HepG2 (cell line): ENCODE measurements around the gene POLR3E. TPM values are rescaled to one million over a fixed set of nuclear protein-coding genes. Genes with fewer than 3 reads are reported as not detected.

Source experiments
- MXD4 ChIP-seq: IDR thresholded peaks from 2 replicates; pipeline ENCODE4 v1.6.1; 2016; ENCODE audit warnings: mild to moderate bottlenecking, missing biosample characterization, missing genetic modification reagents
- NFE2 ChIP-seq: sonication (generic); formaldehyde crosslinking; IDR thresholded peaks from 2 replicates; pipeline ENCODE4 v1.4.0; 2020; ENCODE audit warnings: missing genetic modification reagents
- NR3C1 ChIP-seq: sonication (generic); formaldehyde crosslinking; IDR thresholded peaks from 2 replicates; pipeline ENCODE4 v1.4.0; 2020; ENCODE audit warnings: missing genetic modification reagents
- PAX8 ChIP-seq: sonication (generic); formaldehyde crosslinking; IDR thresholded peaks from 2 replicates; pipeline ENCODE4 v1.8.0; 2022; ENCODE audit warnings: mild to moderate bottlenecking, missing genetic modification reagents, borderline replicate concordance
- SRSF1 ChIP-seq: fragments of 200-400 bp; formaldehyde crosslinking; optimal IDR thresholded peaks from 2 replicates; pipeline ENCODE3; 2017; ENCODE audit warnings: mild to moderate bottlenecking, low read depth, low read length, moderate library complexity
- TBP ChIP-seq: sonication (generic); formaldehyde crosslinking; IDR thresholded peaks from 2 replicates; pipeline ENCODE4 v1.5.0; 2020; ENCODE audit warnings: missing genetic modification reagents
- U2AF2 ChIP-seq: fragments of 200-400 bp; formaldehyde crosslinking; IDR thresholded peaks from 2 replicates; pipeline ENCODE4 v1.6.1; 2017; ENCODE audit warnings: low read depth, mild to moderate bottlenecking, low read length
- ZNF251 ChIP-seq: sonication (generic); formaldehyde crosslinking; IDR thresholded peaks from 2 replicates; pipeline ENCODE4 v1.9.0; 2021; ENCODE audit warnings: mild to moderate bottlenecking, missing genetic modification reagents
- ZNF616 ChIP-seq: sonication (generic); formaldehyde crosslinking; IDR thresholded peaks from 2 replicates; pipeline ENCODE4 v1.5.0; 2020; ENCODE audit warnings: low read depth, mild to moderate bottlenecking, missing genetic modification reagents
- polyA plus RNA-seq, 8 experiments: library from polyadenylated mRNA; depleted of rRNA in 3 of 8; stranded (reverse) in 7 of 8; unstranded in 1 of 8; fragments of >200 nt; fragmentation: Illumina TruSeq in 4 of 8; extraction: Trizol in 4 of 8; gene quantifications; 2 replicates each; pipeline versions ENCODE4 v1.2.1 to v1.2.3, GENCODE V29; 2011 to 2016; ENCODE audit warnings: low read depth in 4 of 8, missing spikeins in 1 of 8, mixed read lengths in 1 of 8; ENCODE audit not compliant: insufficient read depth in 1 of 8
- total RNA-seq, 5 experiments: library from RNA; depleted of rRNA; stranded (reverse); fragments of >200 nt; fragmentation: Illumina TruSeq; extraction: Trizol; gene quantifications; 2 replicates each; pipeline ENCODE4 v1.2.3, GENCODE V29; 2016; ENCODE audit warnings: low read depth in 1 of 5
- TF ChIP-seq, protein P1 (sequence below): sonication (generic); formaldehyde crosslinking; conservative IDR thresholded peaks from 2 replicates; pipeline ENCODE4 v1.5.0; 2020; ENCODE audit warnings: missing genetic modification reagents
- TF ChIP-seq, protein P2 (sequence below), 2 experiments: sonication (generic) in 1 of 2; formaldehyde crosslinking in 1 of 2; IDR thresholded peaks; 2 replicates each; pipeline versions ENCODE4 v1.4.0 to v1.6.1; 2018 to 2020; ENCODE audit warnings: missing genetic modification reagents in 2 of 2, borderline replicate concordance in 1 of 2, low read depth in 1 of 2, mild to moderate bottlenecking in 1 of 2, missing biosample characterization in 1 of 2
- TF ChIP-seq, protein P3 (sequence below): sonication (generic); formaldehyde crosslinking; IDR thresholded peaks from 2 replicates; pipeline ENCODE4 v1.4.0; 2020; ENCODE audit warnings: missing genetic modification reagents, borderline replicate concordance
- TF ChIP-seq, protein P4 (sequence below): sonication (generic); formaldehyde crosslinking; IDR thresholded peaks from 2 replicates; pipeline ENCODE4 v1.4.0; 2020; ENCODE audit warnings: missing genetic modification reagents
- TF ChIP-seq, protein P5 (sequence below): sonication (generic); formaldehyde crosslinking; IDR thresholded peaks from 2 replicates; pipeline ENCODE4 v1.4.0; 2020; ENCODE audit warnings: missing genetic modification reagents
- TF ChIP-seq, protein P6 (sequence below): IDR thresholded peaks from 2 replicates; pipeline ENCODE4 v1.6.1; 2016; ENCODE audit warnings: control low read depth

The POLR3E gene
- total and polyA plus RNA-seq, 2 of the 13 experiments (the other 11 are each of a cell fraction or from before 2014, with no cell fraction given): 135 to 262 TPM

DNA sequence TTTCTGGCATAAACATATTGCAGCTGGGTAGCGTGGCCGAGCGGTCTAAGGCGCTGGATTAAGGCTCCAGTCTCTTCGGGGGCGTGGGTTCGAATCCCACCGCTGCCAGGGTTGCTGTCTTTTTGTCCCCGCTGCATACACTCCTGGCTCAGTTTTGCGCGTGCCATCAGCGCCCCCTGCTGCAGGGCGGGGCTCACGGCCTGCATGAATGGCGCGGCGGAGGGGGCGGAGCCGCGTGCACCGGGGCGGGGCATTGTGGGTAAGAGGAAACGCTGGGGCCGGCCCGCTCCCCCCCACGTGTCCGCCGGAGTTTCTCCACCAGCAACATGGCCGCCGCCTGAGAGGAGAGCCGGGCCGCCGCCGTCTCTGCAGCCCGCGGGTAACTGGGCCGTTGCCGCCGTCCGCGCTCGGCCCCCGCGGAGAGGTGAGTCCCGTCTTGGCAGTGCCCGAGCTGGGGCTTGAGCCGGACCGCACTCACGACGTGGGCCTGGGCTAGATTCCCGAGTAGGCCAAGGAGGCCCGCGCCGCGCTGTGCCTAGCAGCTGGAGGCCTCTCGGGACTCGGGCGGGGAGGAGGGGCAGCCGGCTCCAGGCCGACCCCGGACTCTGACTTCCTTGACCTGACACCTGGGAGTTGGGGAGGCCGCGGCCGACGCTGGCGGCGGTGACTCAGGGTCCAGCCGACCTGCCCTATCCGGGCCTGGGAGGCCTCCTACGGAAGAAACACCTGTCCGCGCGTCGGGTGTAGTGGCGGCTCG, at the start of gene POLR3E (continued):
- TF ChIP-seq, protein P1, sequence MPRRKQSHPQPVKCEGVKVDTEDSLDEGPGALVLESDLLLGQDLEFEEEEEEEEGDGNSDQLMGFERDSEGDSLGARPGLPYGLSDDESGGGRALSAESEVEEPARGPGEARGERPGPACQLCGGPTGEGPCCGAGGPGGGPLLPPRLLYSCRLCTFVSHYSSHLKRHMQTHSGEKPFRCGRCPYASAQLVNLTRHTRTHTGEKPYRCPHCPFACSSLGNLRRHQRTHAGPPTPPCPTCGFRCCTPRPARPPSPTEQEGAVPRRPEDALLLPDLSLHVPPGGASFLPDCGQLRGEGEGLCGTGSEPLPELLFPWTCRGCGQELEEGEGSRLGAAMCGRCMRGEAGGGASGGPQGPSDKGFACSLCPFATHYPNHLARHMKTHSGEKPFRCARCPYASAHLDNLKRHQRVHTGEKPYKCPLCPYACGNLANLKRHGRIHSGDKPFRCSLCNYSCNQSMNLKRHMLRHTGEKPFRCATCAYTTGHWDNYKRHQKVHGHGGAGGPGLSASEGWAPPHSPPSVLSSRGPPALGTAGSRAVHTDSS (CRISPR knock-in tag): peak; percentile 96
- TF ChIP-seq NR3C1: peak; percentile 69
- peak; percentile 96 for TF ChIP-seq PAX8 (CRISPR knock-in tag)
- TF ChIP-seq U2AF2: no peak
- peak; percentile 79 for TF ChIP-seq SRSF1
- TF ChIP-seq, protein P2, sequence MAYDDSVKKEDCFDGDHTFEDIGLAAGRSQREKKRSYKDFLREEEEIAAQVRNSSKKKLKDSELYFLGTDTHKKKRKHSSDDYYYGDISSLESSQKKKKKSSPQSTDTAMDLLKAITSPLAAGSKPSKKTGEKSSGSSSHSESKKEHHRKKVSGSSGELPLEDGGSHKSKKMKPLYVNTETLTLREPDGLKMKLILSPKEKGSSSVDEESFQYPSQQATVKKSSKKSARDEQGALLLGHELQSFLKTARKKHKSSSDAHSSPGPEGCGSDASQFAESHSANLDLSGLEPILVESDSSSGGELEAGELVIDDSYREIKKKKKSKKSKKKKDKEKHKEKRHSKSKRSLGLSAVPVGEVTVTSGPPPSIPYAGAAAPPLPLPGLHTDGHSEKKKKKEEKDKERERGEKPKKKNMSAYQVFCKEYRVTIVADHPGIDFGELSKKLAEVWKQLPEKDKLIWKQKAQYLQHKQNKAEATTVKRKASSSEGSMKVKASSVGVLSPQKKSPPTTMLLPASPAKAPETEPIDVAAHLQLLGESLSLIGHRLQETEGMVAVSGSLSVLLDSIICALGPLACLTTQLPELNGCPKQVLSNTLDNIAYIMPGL (CRISPR knock-in tag; IDR thresholded peaks at IDR 0.05; ENCODE audit: borderline replicate concordance in 1 of 2, low read depth in 1 of 2): peak; percentile 100
- TF ChIP-seq ZNF616: peak; percentile 94
- TF ChIP-seq MXD4 (CRISPR knock-in tag): peak; percentile 99
- TF ChIP-seq, protein P3, sequence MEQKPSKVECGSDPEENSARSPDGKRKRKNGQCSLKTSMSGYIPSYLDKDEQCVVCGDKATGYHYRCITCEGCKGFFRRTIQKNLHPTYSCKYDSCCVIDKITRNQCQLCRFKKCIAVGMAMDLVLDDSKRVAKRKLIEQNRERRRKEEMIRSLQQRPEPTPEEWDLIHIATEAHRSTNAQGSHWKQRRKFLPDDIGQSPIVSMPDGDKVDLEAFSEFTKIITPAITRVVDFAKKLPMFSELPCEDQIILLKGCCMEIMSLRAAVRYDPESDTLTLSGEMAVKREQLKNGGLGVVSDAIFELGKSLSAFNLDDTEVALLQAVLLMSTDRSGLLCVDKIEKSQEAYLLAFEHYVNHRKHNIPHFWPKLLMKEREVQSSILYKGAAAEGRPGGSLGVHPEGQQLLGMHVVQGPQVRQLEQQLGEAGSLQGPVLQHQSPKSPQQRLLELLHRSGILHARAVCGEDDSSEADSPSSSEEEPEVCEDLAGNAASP (CRISPR knock-in tag): peak; percentile 90; the same call in 1 of the 2 replicates
- TF ChIP-seq, protein P4, sequence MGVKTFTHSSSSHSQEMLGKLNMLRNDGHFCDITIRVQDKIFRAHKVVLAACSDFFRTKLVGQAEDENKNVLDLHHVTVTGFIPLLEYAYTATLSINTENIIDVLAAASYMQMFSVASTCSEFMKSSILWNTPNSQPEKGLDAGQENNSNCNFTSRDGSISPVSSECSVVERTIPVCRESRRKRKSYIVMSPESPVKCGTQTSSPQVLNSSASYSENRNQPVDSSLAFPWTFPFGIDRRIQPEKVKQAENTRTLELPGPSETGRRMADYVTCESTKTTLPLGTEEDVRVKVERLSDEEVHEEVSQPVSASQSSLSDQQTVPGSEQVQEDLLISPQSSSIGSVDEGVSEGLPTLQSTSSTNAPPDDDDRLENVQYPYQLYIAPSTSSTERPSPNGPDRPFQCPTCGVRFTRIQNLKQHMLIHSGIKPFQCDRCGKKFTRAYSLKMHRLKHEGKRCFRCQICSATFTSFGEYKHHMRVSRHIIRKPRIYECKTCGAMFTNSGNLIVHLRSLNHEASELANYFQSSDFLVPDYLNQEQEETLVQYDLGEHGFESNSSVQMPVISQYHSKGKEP (CRISPR knock-in tag): peak; percentile 96
- peak; percentile 14; the same call in 1 of the 2 replicates for TF ChIP-seq NFE2
- TF ChIP-seq, protein P5, sequence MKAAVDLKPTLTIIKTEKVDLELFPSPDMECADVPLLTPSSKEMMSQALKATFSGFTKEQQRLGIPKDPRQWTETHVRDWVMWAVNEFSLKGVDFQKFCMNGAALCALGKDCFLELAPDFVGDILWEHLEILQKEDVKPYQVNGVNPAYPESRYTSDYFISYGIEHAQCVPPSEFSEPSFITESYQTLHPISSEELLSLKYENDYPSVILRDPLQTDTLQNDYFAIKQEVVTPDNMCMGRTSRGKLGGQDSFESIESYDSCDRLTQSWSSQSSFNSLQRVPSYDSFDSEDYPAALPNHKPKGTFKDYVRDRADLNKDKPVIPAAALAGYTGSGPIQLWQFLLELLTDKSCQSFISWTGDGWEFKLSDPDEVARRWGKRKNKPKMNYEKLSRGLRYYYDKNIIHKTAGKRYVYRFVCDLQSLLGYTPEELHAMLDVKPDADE (CRISPR knock-in tag): peak; percentile 30; the same call in 1 of the 2 replicates
- TF ChIP-seq TBP (CRISPR knock-in tag): peak; percentile 100
- TF ChIP-seq, protein P6, sequence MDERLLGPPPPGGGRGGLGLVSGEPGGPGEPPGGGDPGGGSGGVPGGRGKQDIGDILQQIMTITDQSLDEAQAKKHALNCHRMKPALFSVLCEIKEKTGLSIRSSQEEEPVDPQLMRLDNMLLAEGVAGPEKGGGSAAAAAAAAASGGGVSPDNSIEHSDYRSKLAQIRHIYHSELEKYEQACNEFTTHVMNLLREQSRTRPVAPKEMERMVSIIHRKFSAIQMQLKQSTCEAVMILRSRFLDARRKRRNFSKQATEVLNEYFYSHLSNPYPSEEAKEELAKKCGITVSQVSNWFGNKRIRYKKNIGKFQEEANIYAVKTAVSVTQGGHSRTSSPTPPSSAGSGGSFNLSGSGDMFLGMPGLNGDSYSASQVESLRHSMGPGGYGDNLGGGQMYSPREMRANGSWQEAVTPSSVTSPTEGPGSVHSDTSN (CRISPR knock-in tag): no peak
- TF ChIP-seq ZNF251 (CRISPR knock-in tag): peak; percentile 97
